GM18907 (cell line): ENCODE data around the gene SEMA6A.
"Not testable (repeated sequence)": the region's sequence is repeated elsewhere in the genome, so short reads cannot be mapped to it uniquely, and the experiment has no call there.

ENCODE experiments used
- ATAC-seq: cut with Tn5 transposase; IDR thresholded peaks from one replicate; pipeline ENCODE4 v1.9.1; 2021; ENCODE audit warnings: mild to moderate bottlenecking, moderate library complexity; ENCODE audit not compliant: unreplicated experiment

The SEMA6A gene

GRCh38 chr5:116550082-116550481 lies 24.5 kb downstream of the SEMA6A start:
- ATAC-seq = no peak

GRCh38 chr5:116546743-116547124 lies 27.9 kb downstream of the SEMA6A start:
- no peak for ATAC-seq

GRCh38 chr5:116546033-116546742 lies 28.4 kb downstream of the SEMA6A start:
- ATAC-seq = no peak

- ATAC-seq = not testable (repeated sequence)
Measured at GRCh38 chr5:116545465-116545864, 29.2 kb downstream of the SEMA6A start.

GRCh38 chr5:116544531-116545241 lies 29.9 kb downstream of the SEMA6A start:
- no peak for ATAC-seq

- ATAC-seq = no peak
Measured at GRCh38 chr5:116543501-116543900, 31.1 kb downstream of the SEMA6A start.

GRCh38 chr5:116542619-116543018 lies 32.0 kb downstream of the SEMA6A start:
- ATAC-seq = no peak

- no peak for ATAC-seq
Measured at GRCh38 chr5:116539222-116539621, 35.4 kb downstream of the SEMA6A start.

- no peak for ATAC-seq
Measured at GRCh38 chr5:116536316-116537083, 38.1 kb downstream of the SEMA6A start.

GRCh38 chr5:116534964-116535651 lies 39.5 kb downstream of the SEMA6A start:
- no peak for ATAC-seq

GRCh38 chr5:116532762-116533525 lies 41.7 kb downstream of the SEMA6A start:
- ATAC-seq = peak; percentile 85

- no peak for ATAC-seq
Measured at GRCh38 chr5:116531635-116532034, 43.0 kb downstream of the SEMA6A start.

- no peak for ATAC-seq
Measured at GRCh38 chr5:116531117-116531516, 43.5 kb downstream of the SEMA6A start.

- no peak for ATAC-seq
Measured at GRCh38 chr5:116530276-116530675, 44.3 kb downstream of the SEMA6A start.

GRCh38 chr5:116529615-116530014 lies 45.0 kb downstream of the SEMA6A start:
- ATAC-seq = no peak

GRCh38 chr5:116528519-116529234 lies 45.9 kb downstream of the SEMA6A start:
- no peak for ATAC-seq

- no peak for ATAC-seq
Measured at GRCh38 chr5:116527582-116527981, 47.0 kb downstream of the SEMA6A start.

- ATAC-seq = no peak
Measured at GRCh38 chr5:116525674-116526073, 48.9 kb downstream of the SEMA6A start.

- no peak for ATAC-seq
Measured at GRCh38 chr5:116524966-116525365, 49.7 kb downstream of the SEMA6A start.
